Activated T-cell treated with anti-CD3 and anti-CD28 coated beads, Interleukin-2, amount 50 U/mL, for 72 hours (primary cell): ENCODE results near the gene PHF21B. TPM values are rescaled to one million over a fixed set of nuclear protein-coding genes. Genes with fewer than 3 reads are reported as not detected.

Experiments
- ATAC-seq, 2 donors: fragments of 150-1000 bp; cut with Tn5 transposase; replicated peaks in 1 of 2; 2 replicates each; pipeline ENCODE4 v1.10.0; 2021; ENCODE audit warnings: moderate library complexity in 2 of 2, mild to moderate bottlenecking in 1 of 2
- DNase-seq, 2 donors: peaks; one replicate each; pipeline ENCODE4 v3.0.0; 2021 to 2022; ENCODE audit warnings: mixed read lengths in 1 of 2
- H3K27ac Mint-ChIP-seq: one replicate; pipeline ENCODE4 v1.8.0; 2022; ENCODE audit warnings: mild to moderate bottlenecking, moderate library complexity, mixed read lengths
- H3K27me3 Mint-ChIP-seq: one replicate; pipeline ENCODE4 v1.8.0; 2022; ENCODE audit warnings: low read depth, mixed read lengths
- H3K36me3 Mint-ChIP-seq, 2 donors: one replicate each; pipeline ENCODE4 v1.8.0; 2022; ENCODE audit warnings: mixed read lengths in 2 of 2, mild to moderate bottlenecking in 1 of 2; ENCODE audit not compliant: insufficient read depth in 2 of 2
- H3K4me1 Mint-ChIP-seq: one replicate; pipeline ENCODE4 v1.8.0; 2022; ENCODE audit warnings: low read depth, mixed read lengths
- H3K4me3 Mint-ChIP-seq, 2 donors: one replicate each; pipeline ENCODE4 v1.8.0; 2022; ENCODE audit warnings: mild to moderate bottlenecking in 2 of 2, mixed read lengths in 2 of 2, moderate library complexity in 2 of 2
- H3K9me3 Mint-ChIP-seq, 2 donors: one replicate each; pipeline ENCODE4 v1.8.0; 2022; ENCODE audit warnings: mixed read lengths in 2 of 2
- total RNA-seq, 2 donors: library from RNA; stranded (reverse); gene quantifications; one replicate each; pipeline ENCODE4 v1.2.3, GENCODE V29; 2022

Gene PHF21B
- total RNA-seq, 2 donors from 2014 or later, result 0.72 to 0.83 TPM

DNA sequence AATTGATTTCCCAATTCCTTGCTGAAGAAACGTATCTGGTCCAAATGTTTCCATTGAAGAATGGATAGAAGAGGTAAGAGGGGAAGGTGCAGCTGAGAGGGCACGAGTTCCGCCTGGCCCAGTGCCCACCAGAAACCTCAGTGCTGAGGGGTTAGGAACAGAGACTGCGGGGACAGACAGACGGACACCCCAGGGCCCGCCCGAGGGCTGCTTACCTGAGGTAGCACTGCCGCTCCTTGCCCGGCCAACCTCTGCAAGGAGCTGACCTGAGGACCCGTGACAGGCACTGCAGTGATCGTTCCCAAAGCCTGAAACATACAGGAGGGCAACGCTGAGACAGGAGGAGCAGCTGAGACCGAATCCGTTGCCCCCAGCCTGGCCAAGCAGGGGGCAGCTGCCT lies 89.6 kb downstream of the PHF21B start:
- no peak overlapping the region for H3K4me3 Mint-ChIP-seq

DNA sequence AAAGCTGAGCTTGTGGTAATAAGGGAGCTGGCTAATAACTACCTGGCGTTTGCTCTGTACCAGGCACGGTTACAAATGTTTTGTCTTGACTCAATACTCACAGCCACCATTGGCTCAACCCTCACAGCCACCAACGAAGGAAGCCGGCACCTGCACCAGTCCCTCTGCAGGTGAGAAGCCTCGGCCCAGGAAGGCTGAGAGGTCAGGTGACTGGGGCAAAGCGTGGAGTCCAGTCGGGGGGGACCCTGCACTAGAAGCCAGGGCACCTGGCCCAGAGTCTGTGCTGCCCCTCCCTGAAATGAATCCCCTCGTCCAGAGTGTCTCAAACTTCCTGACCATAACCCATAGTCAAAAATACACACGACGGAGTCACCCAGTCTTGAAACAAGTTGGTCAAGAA lies 90.1 kb downstream of the PHF21B start:
- no peaks in the 10 kb centered on the region for H3K36me3 Mint-ChIP-seq
- no peak overlapping the region for H3K4me3 Mint-ChIP-seq
- no peaks in the 10 kb centered on the region for H3K9me3 Mint-ChIP-seq
- no peaks in the 10 kb centered on the region for H3K27me3 Mint-ChIP-seq
- H3K4me1 Mint-ChIP-seq, result no peaks in the 10 kb centered on the region
- ATAC-seq (no peak), DNase-seq (no peak)
- H3K27ac Mint-ChIP-seq, result no peak overlapping the region

More for the DNA sequence above, 89.6 kb downstream of the PHF21B start:
- DNase-seq, result no peak
- no peaks in the 10 kb centered on the region for H3K9me3 Mint-ChIP-seq
- no peak overlapping the region for H3K27ac Mint-ChIP-seq
- H3K36me3 Mint-ChIP-seq, result no peaks in the 10 kb centered on the region
- no peak for ATAC-seq
- H3K4me1 Mint-ChIP-seq, result no peaks in the 10 kb centered on the region
- no peaks in the 10 kb centered on the region for H3K27me3 Mint-ChIP-seq

DNA sequence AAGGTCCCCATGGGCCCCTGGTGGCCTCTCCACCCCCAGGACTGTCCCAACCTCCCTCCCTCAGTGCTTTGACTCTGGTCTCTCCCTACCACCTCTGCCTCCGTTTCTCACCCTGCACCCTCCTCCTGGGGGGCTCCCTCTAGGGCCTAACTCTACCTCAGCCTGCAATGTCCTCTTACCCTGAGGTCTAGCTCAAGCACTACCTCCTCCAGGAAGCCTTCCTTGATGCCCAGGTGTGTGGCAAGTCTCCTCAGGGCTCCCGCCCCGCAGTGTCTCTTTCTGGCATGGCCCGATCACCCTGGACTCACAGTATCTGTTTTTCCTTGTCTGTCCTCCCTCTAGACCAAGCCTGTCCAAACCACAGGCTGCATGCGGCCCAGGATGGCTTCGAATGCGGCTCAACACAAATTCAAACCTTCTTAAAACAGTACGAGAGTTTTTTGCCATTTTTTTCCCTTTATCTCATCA lies 90.8 kb downstream of the PHF21B start:
- no peaks in the 10 kb centered on the region for H3K36me3 Mint-ChIP-seq

DNA sequence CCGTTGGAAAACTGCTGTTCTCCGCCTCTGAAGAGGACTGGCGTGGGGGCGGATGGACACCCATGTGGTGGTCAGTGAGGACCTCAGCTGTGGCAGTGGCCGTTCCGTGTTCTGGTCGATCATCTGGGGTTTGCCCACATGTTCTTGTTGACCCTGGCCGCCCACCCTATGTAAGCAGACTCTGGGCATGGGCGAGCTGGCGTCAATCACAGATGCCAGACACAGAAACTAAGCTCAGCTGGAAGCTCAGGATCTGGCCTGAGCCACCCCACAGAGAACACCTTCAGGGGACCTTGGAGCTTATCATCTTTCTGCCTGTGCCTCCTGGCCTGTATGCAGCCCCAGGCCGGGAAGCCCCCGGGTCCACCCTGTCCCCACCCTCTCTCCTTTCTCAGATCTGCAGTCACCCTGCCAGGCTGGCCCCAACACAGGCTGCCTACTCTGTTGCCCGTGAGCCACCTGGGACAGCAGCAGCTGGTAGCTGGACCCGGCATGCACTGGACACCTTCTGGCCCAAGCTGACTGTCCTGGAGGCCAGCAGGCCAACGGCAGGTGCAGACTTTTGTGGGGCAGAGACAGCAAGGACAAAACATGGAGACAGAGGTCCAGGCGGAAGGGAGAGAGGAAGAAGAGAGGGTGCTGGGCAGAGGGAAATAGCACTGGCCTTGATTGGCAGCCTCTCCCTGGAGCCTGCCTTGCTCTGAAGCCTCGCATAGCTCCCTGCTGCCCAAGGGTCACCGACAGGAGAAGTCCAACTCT lies 91.5 kb downstream of the PHF21B start:
- H3K27ac Mint-ChIP-seq, result no peak overlapping the region
- H3K27me3 Mint-ChIP-seq, result no peaks in the 10 kb centered on the region
- no peaks in the 10 kb centered on the region for H3K9me3 Mint-ChIP-seq
- no peak overlapping the region for H3K4me3 Mint-ChIP-seq
- no peaks in the 10 kb centered on the region for H3K4me1 Mint-ChIP-seq
- no peak for DNase-seq
- no peaks in the 10 kb centered on the region for H3K36me3 Mint-ChIP-seq
- no peak for ATAC-seq

More for the DNA sequence above, 90.8 kb downstream of the PHF21B start:
- Mint-ChIP-seq H3K27me3 (no peaks in the 10 kb centered on the region), H3K4me3 (no peak overlapping the region), H3K4me1 (no peaks in the 10 kb centered on the region), H3K9me3 (no peaks in the 10 kb centered on the region), H3K27ac (no peak overlapping the region)
- ATAC-seq (no peak), DNase-seq (no peak)

DNA sequence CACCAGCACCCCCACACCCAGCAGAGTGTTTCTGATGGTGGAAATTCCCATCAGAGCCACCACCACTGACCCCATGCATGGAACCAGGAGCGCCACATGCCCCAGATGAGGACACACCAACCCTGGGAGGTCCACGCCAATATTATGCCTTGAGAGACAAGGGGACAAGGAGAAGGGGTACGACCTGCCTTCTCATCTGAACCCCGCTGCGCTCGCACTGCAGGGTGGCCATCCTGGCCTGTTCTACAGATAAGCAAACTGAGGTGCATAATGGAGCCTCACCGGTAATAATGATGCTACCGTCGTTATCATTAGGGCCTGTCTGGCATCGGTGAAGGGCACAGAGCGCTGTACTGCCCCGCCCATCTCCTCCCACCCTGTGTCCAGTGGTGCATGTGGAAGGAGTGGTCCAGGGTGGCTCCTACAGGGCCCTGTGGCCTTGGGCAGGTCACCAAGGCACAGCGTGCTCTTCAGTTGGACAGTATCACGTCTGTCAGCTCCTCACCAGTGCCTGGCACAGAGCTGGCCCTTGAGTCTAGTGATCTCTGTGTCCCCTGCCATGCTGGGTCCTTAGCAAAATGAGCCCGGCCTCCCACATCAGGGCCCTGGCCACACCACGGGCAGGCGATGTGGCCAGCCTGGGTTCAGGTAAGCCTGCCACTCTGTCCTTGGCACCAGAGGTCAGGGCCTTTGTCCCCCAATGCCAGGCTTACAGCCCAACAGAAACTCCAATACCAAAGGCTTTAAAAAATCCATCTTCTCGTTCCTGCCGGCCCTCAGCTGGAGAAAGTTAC lies 92.2 kb downstream of the PHF21B start:
- Mint-ChIP-seq H3K4me3 (no peak overlapping the region), H3K36me3 (no peaks in the 10 kb centered on the region), H3K27ac (no peak overlapping the region), H3K9me3 (no peaks in the 10 kb centered on the region), H3K27me3 (no peaks in the 10 kb centered on the region), H3K4me1 (no peaks in the 10 kb centered on the region)
- DNase-seq (no peak), ATAC-seq (no peak)

DNA sequence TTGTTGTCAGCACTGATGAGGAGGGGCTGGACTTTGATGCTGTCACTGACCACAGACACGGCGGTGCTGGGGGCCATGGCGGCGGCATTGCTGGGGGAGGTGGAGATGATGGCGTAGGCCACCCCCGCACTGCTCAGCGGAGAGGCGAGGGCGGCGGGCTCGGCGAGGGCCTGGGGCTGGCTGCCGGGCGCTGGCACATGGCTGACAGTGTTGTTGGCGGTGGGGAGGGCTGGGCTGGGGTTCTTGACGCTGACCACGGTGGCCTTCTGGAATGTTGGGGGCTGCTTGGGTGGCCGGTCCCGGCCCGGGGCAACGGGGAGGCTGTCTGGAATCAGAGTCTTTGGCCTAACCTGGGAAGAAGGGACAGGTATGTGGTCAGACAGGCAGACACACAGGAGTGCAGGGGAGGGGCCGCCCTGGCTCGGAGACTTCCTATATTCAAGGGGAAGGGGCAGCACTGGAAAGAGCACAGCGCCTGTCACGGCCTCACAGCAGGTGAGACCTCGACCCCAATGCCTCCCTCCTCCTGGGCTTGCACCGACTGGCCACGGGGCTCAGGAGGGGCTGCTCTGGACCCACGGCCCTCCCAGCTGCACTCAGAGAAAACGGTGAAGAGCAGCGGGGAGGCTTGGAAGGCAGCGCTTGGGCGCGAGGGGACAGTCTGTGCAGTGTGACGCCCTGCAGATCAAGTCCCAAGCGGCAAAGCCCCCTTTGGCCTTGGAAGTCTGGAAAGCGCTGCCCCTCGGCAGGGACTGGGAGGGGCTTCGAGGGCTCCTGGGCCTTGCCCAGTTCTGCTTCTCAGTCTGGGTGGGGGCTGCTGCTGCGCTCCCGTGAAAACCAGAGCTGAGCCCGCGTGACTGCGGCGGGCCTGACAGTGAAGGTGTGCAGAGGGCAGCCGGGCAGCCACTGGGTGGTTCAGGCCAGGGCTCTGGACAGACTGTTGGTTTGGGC lies 93.2 kb downstream of the PHF21B start:
- peaks cover 1 to 2% of the 10 kb centered on the region in 2 donors for H3K9me3 Mint-ChIP-seq
- ATAC-seq (no peak), DNase-seq (no peak)
- H3K4me1 Mint-ChIP-seq, result no peaks in the 10 kb centered on the region
- H3K4me3 Mint-ChIP-seq, result no peak overlapping the region
- no peak overlapping the region for H3K27ac Mint-ChIP-seq
- H3K27me3 Mint-ChIP-seq, result no peaks in the 10 kb centered on the region
- no peaks in the 10 kb centered on the region for H3K36me3 Mint-ChIP-seq

DNA sequence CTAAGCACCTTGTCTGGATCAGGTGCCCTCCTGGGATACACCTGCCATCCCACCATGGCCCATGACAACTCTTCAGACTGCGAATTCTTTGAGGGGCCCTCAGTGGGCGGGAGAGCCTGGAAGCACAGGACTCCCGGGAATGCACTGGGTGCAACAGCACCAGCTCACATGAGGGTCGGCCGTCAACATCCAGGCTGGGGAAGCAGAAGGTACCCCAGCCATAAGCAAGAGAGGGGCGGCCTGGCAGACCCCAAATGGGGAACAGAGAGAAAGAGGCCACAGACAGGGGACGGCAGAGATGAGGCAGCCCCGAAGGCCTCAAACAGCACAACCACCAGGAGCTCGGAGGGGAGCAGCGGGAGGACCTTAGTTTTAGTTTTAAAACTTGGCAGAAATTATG lies 94.4 kb downstream of the PHF21B start:
- Mint-ChIP-seq H3K36me3 (no peaks in the 10 kb centered on the region), H3K27ac (no peak overlapping the region), H3K27me3 (peaks cover 6% of the 10 kb centered on the region), H3K4me1 (no peaks in the 10 kb centered on the region), H3K9me3 (peaks cover 6 to 7% of the 10 kb centered on the region in 2 donors), H3K4me3 (no peak overlapping the region)
- ATAC-seq (no peak), DNase-seq (no peak)

DNA sequence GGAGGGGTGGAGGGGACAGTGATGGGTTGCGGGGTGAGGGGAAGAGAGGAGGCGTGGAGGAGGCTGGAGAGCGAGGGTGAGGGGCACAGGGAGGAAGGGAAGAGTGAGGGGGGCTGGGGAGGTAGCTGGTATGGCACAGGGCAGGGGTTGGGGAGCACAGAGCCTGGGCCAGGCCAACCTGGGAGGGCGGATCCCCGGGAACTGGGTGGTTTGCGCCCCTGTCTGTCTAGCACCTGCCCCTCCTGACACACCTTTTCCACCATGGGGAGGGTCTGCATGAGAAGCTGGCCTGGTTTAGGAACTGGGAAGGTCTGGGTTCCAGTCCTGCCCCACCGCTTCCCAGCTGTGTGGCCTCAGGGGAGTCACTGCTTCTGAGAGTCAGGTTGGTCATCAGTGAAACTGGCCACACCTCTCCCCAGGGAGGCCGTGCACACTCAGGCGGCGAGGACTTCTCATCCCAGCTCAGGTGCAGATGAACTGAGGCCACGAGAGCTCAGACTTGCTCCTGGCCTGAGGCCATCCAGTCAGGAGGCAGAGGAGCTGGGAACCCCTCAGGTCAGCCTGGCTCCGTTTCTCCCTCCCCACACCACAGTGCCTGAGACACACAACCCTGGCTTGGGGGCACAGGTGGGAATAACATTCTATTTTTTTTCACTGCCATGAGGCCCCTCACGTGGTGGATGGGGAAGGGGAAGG lies 95.6 kb downstream of the PHF21B start:
- H3K9me3 Mint-ChIP-seq, result peaks cover 7 to 8% of the 10 kb centered on the region in 2 donors
- H3K36me3 Mint-ChIP-seq, result no peaks in the 10 kb centered on the region
- no peak for ATAC-seq
- H3K4me3 Mint-ChIP-seq, result no peak overlapping the region
- H3K27me3 Mint-ChIP-seq, result peaks cover 7% of the 10 kb centered on the region
- no peak for DNase-seq
- H3K27ac Mint-ChIP-seq, result no peak overlapping the region
- no peaks in the 10 kb centered on the region for H3K4me1 Mint-ChIP-seq

DNA sequence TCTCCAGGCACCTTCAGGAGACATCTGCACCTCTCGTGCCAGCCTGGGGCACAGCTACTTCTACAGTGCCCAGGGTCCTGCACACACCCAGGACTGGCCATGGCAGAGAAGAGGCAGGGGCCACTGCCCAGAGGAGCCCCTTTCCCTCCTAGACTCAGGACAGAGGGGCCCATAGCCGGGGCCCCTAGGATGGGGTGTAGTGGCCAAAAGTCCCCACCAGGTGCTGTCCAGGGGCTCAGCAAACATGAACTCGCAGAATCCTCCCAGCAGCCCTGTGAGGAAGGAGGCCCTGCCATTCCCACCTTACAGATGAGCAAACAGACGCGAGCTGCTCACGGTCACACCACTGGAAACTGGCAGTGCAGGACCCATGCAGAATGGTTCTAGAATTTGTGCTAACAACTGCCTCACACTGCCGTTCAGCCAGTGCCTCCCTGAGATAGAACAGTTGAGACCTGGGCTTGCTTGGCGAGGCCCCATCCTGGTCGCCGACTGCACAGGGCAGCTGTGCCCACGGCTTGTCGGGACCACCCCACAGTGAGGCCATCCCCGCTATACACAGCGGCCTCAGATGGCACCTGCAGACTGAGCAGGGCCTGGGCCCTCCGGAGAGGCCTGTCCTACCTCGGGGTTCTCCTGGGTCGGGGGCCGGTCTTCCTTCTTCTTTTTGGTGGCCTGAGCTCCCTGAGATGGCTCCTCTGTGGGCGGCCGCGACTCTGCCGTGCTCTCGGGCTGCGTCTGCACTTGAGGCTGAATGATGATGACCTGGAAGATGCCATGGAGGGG lies 96.4 kb downstream of the PHF21B start:
- no peaks in the 10 kb centered on the region for H3K4me1 Mint-ChIP-seq
- H3K27ac Mint-ChIP-seq, result no peak overlapping the region
- no peaks in the 10 kb centered on the region for H3K36me3 Mint-ChIP-seq
- H3K9me3 Mint-ChIP-seq, result peaks cover 7 to 8% of the 10 kb centered on the region in 2 donors
- no peak overlapping the region for H3K4me3 Mint-ChIP-seq
- DNase-seq, result no peak
- H3K27me3 Mint-ChIP-seq, result peaks cover 7% of the 10 kb centered on the region
- ATAC-seq, result no peak

DNA sequence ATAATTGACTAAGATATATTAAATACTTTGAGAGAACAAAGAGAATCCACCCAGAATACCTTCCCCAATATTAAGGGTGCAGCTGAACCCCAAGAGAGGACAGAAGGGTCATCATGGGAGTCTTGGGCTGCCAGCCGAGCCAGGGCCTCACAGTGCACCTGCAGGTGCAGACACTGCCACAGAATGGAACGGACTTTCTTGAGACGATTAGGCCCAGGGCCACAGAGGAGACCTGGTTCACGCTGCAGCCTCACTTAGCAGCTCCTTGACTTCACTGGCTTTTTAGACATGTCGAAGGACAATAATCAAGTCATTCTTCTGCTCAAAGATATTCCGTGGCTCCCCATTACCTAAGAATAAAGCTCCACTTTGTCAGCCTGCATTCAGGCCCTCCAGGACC lies 100.6 kb downstream of the PHF21B start:
- Mint-ChIP-seq H3K27me3 (peaks cover 28% of the 10 kb centered on the region), H3K4me1 (no peaks in the 10 kb centered on the region), H3K27ac (no peak overlapping the region), H3K9me3 (peaks cover 7 to 13% of the 10 kb centered on the region in 2 donors), H3K4me3 (no peak overlapping the region), H3K36me3 (no peaks in the 10 kb centered on the region)
- ATAC-seq (no peak), DNase-seq (no peak)

DNA sequence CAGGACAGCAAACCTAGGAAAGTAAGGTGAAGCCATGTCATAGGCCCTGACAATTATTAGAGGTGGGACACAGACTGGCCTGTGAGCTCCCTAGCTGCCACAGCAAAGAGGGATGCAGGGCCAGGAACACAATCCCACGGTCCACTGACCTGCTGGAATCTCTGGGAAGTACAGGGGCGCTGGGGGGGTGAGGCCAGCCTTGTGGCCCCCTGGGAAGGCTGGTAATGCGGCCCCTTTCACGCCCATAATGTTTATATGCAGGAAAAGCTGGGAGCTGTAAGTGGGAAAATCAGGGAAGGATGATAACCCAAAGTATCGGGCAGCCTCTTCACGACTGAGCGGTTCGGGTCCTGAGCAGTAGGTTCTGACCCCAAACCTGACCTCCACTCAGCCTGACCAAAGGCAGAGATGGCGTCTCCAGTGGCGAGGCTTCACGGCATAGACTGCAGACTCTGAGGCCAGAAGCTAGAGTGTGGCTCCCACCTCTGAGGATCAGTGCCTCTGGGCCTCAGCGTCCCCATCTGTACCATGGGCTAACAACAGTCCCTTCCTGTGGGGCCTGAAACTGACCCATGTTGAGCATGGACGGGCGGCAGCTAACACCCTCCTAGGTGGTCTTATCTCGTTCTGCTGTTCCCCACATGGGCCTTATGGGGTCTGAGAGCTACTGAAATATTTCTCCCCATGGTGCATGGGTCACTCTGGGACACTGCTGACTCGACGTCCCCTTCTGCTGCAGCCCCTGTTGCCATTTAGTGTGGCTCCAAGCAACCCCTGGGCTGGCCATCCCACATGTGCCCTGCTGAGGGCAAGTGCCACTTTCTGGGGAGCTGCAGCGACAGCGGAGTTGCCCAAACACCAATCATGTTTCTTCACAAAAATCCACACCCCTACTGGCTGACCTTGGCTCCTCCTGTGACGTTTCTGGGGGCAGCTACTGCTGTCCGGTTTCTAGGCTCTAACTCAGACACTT lies 101.8 kb downstream of the PHF21B start:
- H3K9me3 Mint-ChIP-seq, result peaks cover 7 to 13% of the 10 kb centered on the region in 2 donors
- H3K27me3 Mint-ChIP-seq, result peaks cover 31% of the 10 kb centered on the region
- H3K27ac Mint-ChIP-seq, result no peak overlapping the region

More for the DNA sequence above, 101.8 kb downstream of the PHF21B start:
- no peak for DNase-seq
- Mint-ChIP-seq H3K4me3 (no peak overlapping the region), H3K36me3 (peaks cover 0 to under 1% of the 10 kb centered on the region in 2 donors), H3K4me1 (no peaks in the 10 kb centered on the region)
- no peak for ATAC-seq
